ENCODE results near the gene SPRING1.

- TF ChIP-seq POLR2A (IDR thresholded peaks at IDR 0.05; ENCODE audit: low read depth, low read length) (no peak), TAF1 (IDR thresholded peaks at IDR 0.05; ENCODE audit: borderline replicate concordance, low read depth, low read length) (no peak), POLR2AphosphoS5 (IDR thresholded peaks at IDR 0.05; ENCODE audit: low read depth, low read length) (no peak)
These were observed 33.8 kb upstream of the SPRING1 start for GRCh38 chr12:116771651-116772050.

All from GM12892 (cell line).